Liver (tissue), 9 donors: ENCODE data around the gene BATF. TPM values are rescaled to one million over a fixed set of nuclear protein-coding genes. Genes with fewer than 3 reads are reported as not detected.

ENCODE experiments used
- DNase-seq: peaks from one replicate; pipeline ENCODE4 v3.0.0-alpha.2; 2017; ENCODE audit warnings: low spot score
- H3K27ac ChIP-seq, 2 donors: one replicate each; pipeline ENCODE4 v1.7.0; 2013; ENCODE audit warnings: inconsistent platforms in 2 of 2, low read length in 2 of 2, control low read depth in 1 of 2, low read depth in 1 of 2, mild to moderate bottlenecking in 1 of 2
- H3K27me3 ChIP-seq, 4 donors: one replicate each; pipeline versions ENCODE4 v1.6.1 to v1.7.0; 2013; ENCODE audit warnings: low read length in 3 of 4, inconsistent platforms in 1 of 4, mild to moderate bottlenecking in 1 of 4, moderate library complexity in 1 of 4; ENCODE audit not compliant: control insufficient read depth in 4 of 4, insufficient read depth in 4 of 4
- H3K36me3 ChIP-seq, 4 donors: one replicate each; pipeline versions ENCODE4 v1.6.1 to v1.7.0; 2013; ENCODE audit warnings: low read length in 3 of 4, mild to moderate bottlenecking in 3 of 4, low read depth in 1 of 4, moderate library complexity in 1 of 4; ENCODE audit not compliant: control insufficient read depth in 4 of 4, insufficient read depth in 3 of 4
- H3K4me1 ChIP-seq, 4 donors: one replicate each; pipeline versions ENCODE4 v1.6.1 to v1.7.0; 2013; ENCODE audit warnings: low read length in 3 of 4, mild to moderate bottlenecking in 3 of 4, moderate library complexity in 1 of 4; ENCODE audit not compliant: control insufficient read depth in 4 of 4, insufficient read depth in 4 of 4
- H3K4me3 ChIP-seq, 3 donors: one replicate each; pipeline versions ENCODE4 v1.6.1 to v1.7.0; 2013; ENCODE audit warnings: low read length in 3 of 3, control low read depth in 1 of 3, low read depth in 1 of 3, mild to moderate bottlenecking in 1 of 3
- H3K9ac ChIP-seq, 2 donors: one replicate each; pipeline ENCODE4 v1.7.0; 2013; ENCODE audit warnings: low read length in 2 of 2, mild to moderate bottlenecking in 2 of 2, moderate library complexity in 2 of 2, control low read depth in 1 of 2, low read depth in 1 of 2
- H3K9me3 ChIP-seq, 4 donors: one replicate each; pipeline versions ENCODE4 v1.6.1 to v1.7.0; 2013; ENCODE audit warnings: low read length in 3 of 4; ENCODE audit not compliant: control insufficient read depth in 4 of 4
- ATF3 ChIP-seq: IDR thresholded peaks from 2 replicates; pipeline ENCODE4 v1.6.1; 2016; ENCODE audit warnings: antibody characterized with exemption
- FOXA1 ChIP-seq: IDR thresholded peaks from 2 replicates; pipeline ENCODE4 v1.6.1; 2016; ENCODE audit warnings: antibody characterized with exemption
- FOXA2 ChIP-seq: IDR thresholded peaks from 2 replicates; pipeline ENCODE4 v1.6.1; 2016; ENCODE audit warnings: antibody characterized with exemption
- GABPA ChIP-seq, 2 donors: IDR thresholded peaks in 1 of 2; conservative IDR thresholded peaks in 1 of 2; 2 replicates each; pipeline ENCODE4 v1.6.1; 2016; ENCODE audit warnings: antibody characterized with exemption in 2 of 2, mild to moderate bottlenecking in 1 of 2, moderate library complexity in 1 of 2
- HNF4A ChIP-seq, 2 donors: conservative IDR thresholded peaks; 2 replicates each; pipeline ENCODE4 v1.6.1; 2016; ENCODE audit warnings: antibody characterized with exemption in 2 of 2, mild to moderate bottlenecking in 2 of 2
- HNF4G ChIP-seq: IDR thresholded peaks from 2 replicates; pipeline ENCODE4 v1.6.1; 2016; ENCODE audit warnings: antibody characterized with exemption
- MAX ChIP-seq: IDR thresholded peaks from 2 replicates; pipeline ENCODE4 v1.6.1; 2016; ENCODE audit warnings: antibody characterized with exemption
- NR2F2 ChIP-seq: IDR thresholded peaks from 2 replicates; pipeline ENCODE4 v1.6.1; 2016; ENCODE audit warnings: antibody characterized with exemption
- RAD21 ChIP-seq, 2 donors: IDR thresholded peaks; 2 replicates each; pipeline ENCODE4 v1.6.1; 2016; ENCODE audit warnings: antibody characterized with exemption in 2 of 2, mild to moderate bottlenecking in 2 of 2
- RXRA ChIP-seq, 2 donors: IDR thresholded peaks; 2 replicates each; pipeline ENCODE4 v1.6.1; 2017 to 2018; ENCODE audit warnings: antibody characterized with exemption in 2 of 2, mild to moderate bottlenecking in 1 of 2
- SP1 ChIP-seq: IDR thresholded peaks from 2 replicates; pipeline ENCODE4 v1.6.1; 2018; ENCODE audit warnings: antibody characterized with exemption, mild to moderate bottlenecking
- TAF1 ChIP-seq: conservative IDR thresholded peaks from 2 replicates; pipeline ENCODE4 v1.6.1; 2016; ENCODE audit warnings: antibody characterized with exemption, mild to moderate bottlenecking
- YY1 ChIP-seq: IDR thresholded peaks from 2 replicates; pipeline ENCODE4 v1.6.1; 2016; ENCODE audit warnings: antibody characterized with exemption, mild to moderate bottlenecking
- WGBS: extraction: QIAGEN DNeasy Blood & Tissue Kit; methylation state at CpG from one replicate; pipeline ENCODE4 v1.1.7; 2013; 5-methylcytosine and 5-hydroxymethylcytosine counted together
- polyA plus RNA-seq, 2 donors: library from polyadenylated mRNA; stranded (reverse) in 1 of 2; unstranded in 1 of 2; fragments of 200-250 nt in 1 of 2; fragments of >200 nt in 1 of 2; fragmentation: Nextera tagmentation in 1 of 2; extraction: Ambion mirVana in 1 of 2; gene quantifications; one replicate each; pipeline versions ENCODE4 v1.2.1 to v1.2.3, GENCODE V29; 2013 to 2015
- total RNA-seq, 2 donors: library from RNA; depleted of rRNA; stranded (reverse); fragments of >200 nt; gene quantifications; one replicate each; pipeline ENCODE4 v1.2.3, GENCODE V29; 2014
- TF ChIP-seq, protein P1 (sequence below): IDR thresholded peaks from 2 replicates; pipeline ENCODE4 v1.6.1; 2016; ENCODE audit warnings: antibody characterized with exemption
- donor health status: healthy.
- donor health status: healthy.
- donor health status: healthy.
- donor health status: healthy.
- donor health status: healthy.

The BATF gene
- total and polyA plus RNA-seq, 4 donors = 0.77 to 2.1 (median 1.0) TPM

- H3K4me1 ChIP-seq = peaks cover 0 to 6% (median 3%) of the 10 kb centered on the region in 4 donors
- H3K9me3 ChIP-seq = peaks cover 0 to 1% (median 0%) of the 10 kb centered on the region in 4 donors
- H3K4me3 ChIP-seq = no peak overlapping the region
- no peak for DNase-seq
- H3K27ac ChIP-seq = no peak overlapping the region
- TF ChIP-seq YY1 (no peak), RAD21 (IDR thresholded peaks at IDR 0.05) (no peak)
- no peaks in the 10 kb centered on the region for H3K27me3 ChIP-seq
- WGBS = 72% methylated on average over 4 of the region's 4 CpGs
- H3K9ac ChIP-seq = no peak overlapping the region
- no peaks in the 10 kb centered on the region for H3K36me3 ChIP-seq
Observed at GRCh38 chr14:75562489-75562888, 40.2 kb downstream of the BATF start.

DNA sequence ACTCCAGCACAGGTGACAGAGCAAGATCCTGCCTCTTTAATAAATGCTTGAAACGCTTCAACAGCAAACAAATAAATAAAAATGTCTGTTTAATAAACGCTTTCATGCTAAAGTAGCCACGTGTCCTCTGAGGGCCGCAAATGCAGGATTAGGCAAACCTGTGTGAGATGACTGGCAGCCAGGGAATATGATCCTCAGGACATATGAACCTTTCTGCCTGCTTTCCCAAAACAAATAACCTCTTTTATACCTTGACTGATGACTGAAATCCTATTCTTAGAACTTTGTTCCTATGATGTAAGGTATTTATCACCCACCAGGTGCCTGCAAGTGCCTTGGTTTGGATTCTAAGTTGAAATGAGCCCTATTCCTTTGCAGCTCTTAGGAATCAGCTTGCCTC is 41.7 kb downstream of the BATF start:
- H3K36me3 ChIP-seq = no peaks in the 10 kb centered on the region
- WGBS = 66% methylated on average over 4 of the region's 4 CpGs
- no peak overlapping the region for H3K9ac ChIP-seq
- no peak overlapping the region for H3K4me3 ChIP-seq
- no peak overlapping the region for H3K27ac ChIP-seq
- H3K4me1 ChIP-seq = peaks cover 0 to 6% (median 3%) of the 10 kb centered on the region in 4 donors
- H3K9me3 ChIP-seq = no peaks in the 10 kb centered on the region
- H3K27me3 ChIP-seq = no peaks in the 10 kb centered on the region
- no peak for TF ChIP-seq NR2F2
- DNase-seq = no peak

GRCh38 chr14:75565056-75565455 is 42.8 kb downstream of the BATF start:
- 96% methylated on average over 5 of the region's 5 CpGs for WGBS
- H3K27ac ChIP-seq = no peak overlapping the region
- H3K27me3 ChIP-seq = no peaks in the 10 kb centered on the region
- no peak for DNase-seq
- no peak overlapping the region for H3K9ac ChIP-seq
- H3K36me3 ChIP-seq = no peaks in the 10 kb centered on the region
- TF ChIP-seq HNF4A (conservative IDR thresholded peaks at IDR 0.05) (no peak), RAD21 (IDR thresholded peaks at IDR 0.05) (no peak), NR2F2 (no peak), RXRA (IDR thresholded peaks at IDR 0.05) (no peak), GABPA (IDR thresholded peaks at IDR 0.05 in 1 of 2, conservative IDR thresholded peaks at IDR 0.05 in 1 of 2) (no peak), SP1 (no peak), FOXA2 (no peak), MAX (no peak), YY1 (no peak), HNF4G (no peak), TAF1 (no peak), FOXA1 (no peak), ATF3 (no peak)
- TF ChIP-seq, protein P1, sequence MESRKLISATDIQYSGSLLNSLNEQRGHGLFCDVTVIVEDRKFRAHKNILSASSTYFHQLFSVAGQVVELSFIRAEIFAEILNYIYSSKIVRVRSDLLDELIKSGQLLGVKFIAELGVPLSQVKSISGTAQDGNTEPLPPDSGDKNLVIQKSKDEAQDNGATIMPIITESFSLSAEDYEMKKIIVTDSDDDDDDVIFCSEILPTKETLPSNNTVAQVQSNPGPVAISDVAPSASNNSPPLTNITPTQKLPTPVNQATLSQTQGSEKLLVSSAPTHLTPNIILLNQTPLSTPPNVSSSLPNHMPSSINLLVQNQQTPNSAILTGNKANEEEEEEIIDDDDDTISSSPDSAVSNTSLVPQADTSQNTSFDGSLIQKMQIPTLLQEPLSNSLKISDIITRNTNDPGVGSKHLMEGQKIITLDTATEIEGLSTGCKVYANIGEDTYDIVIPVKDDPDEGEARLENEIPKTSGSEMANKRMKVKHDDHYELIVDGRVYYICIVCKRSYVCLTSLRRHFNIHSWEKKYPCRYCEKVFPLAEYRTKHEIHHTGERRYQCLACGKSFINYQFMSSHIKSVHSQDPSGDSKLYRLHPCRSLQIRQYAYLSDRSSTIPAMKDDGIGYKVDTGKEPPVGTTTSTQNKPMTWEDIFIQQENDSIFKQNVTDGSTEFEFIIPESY = no peak
- H3K4me1 ChIP-seq = peaks cover 0 to 6% (median 2%) of the 10 kb centered on the region in 4 donors
- H3K9me3 ChIP-seq = no peaks in the 10 kb centered on the region
- H3K4me3 ChIP-seq = no peak overlapping the region
